Activated T-helper 17 cell treated with anti-CD3 and anti-CD28 coated beads, Interleukin-2, amount 50 U/mL, for 72 hours (primary cell): ENCODE results near the gene TCF12. TPM values are rescaled to one million over a fixed set of nuclear protein-coding genes. Genes with fewer than 3 reads are reported as not detected.

Experiments used
- ATAC-seq: fragments of 150-1000 bp; cut with Tn5 transposase; replicated peaks from 2 replicates; pipeline ENCODE4 v1.10.0; 2021; ENCODE audit warnings: mild to moderate bottlenecking, moderate library complexity
- H3K27ac Mint-ChIP-seq: one replicate; pipeline ENCODE4 v1.8.0; 2022; ENCODE audit warnings: mixed read lengths
- H3K27me3 Mint-ChIP-seq: one replicate; pipeline ENCODE4 v1.8.0; 2022; ENCODE audit warnings: mixed read lengths
- H3K36me3 Mint-ChIP-seq: one replicate; pipeline ENCODE4 v1.8.0; 2022; ENCODE audit warnings: low read depth, mild to moderate bottlenecking, mixed read lengths
- H3K4me1 Mint-ChIP-seq: one replicate; pipeline ENCODE4 v1.8.0; 2022; ENCODE audit warnings: mixed read lengths
- H3K4me3 Mint-ChIP-seq: one replicate; pipeline ENCODE4 v1.8.0; 2022; ENCODE audit warnings: mild to moderate bottlenecking, mixed read lengths
- H3K9me3 Mint-ChIP-seq: one replicate; pipeline ENCODE4 v1.8.0; 2022; ENCODE audit warnings: mixed read lengths
- total RNA-seq, 2 donors: library from RNA; stranded (reverse); gene quantifications; one replicate each; pipeline ENCODE4 v1.2.3, GENCODE V29; 2022

The TCF12 gene
- total RNA-seq, 2 donors from 2014 or later = 48.3 to 74.2 TPM

GRCh38 chr15:57205027-57205855, 286.8 kb downstream of the TCF12 start:
- H3K27me3 Mint-ChIP-seq = no peaks in the 10 kb centered on the region

GRCh38 chr15:57205996-57206395, 287.6 kb downstream of the TCF12 start:
- ATAC-seq = no peak
- Mint-ChIP-seq H3K4me1 (peaks cover 3% of the 10 kb centered on the region), H3K27me3 (no peaks in the 10 kb centered on the region), H3K9me3 (no peaks in the 10 kb centered on the region), H3K27ac (no peak overlapping the region), H3K4me3 (no peak overlapping the region), H3K36me3 (peaks cover 6% of the 10 kb centered on the region)

More at GRCh38 chr15:57205027-57205855, 286.8 kb downstream of the TCF12 start:
- Mint-ChIP-seq H3K27ac (no peak overlapping the region), H3K4me3 (no peak overlapping the region), H3K36me3 (peaks cover 6% of the 10 kb centered on the region), H3K4me1 (peaks cover 3% of the 10 kb centered on the region), H3K9me3 (no peaks in the 10 kb centered on the region)
- no peak for ATAC-seq

- Mint-ChIP-seq H3K4me1 (peaks cover 8% of the 10 kb centered on the region), H3K27me3 (no peaks in the 10 kb centered on the region), H3K27ac (no peak overlapping the region), H3K4me3 (no peak overlapping the region), H3K36me3 (no peaks in the 10 kb centered on the region), H3K9me3 (no peaks in the 10 kb centered on the region)
- no peak for ATAC-seq
Measured at GRCh38 chr15:57213862-57214261, 295.4 kb downstream of the TCF12 start.

- H3K27ac Mint-ChIP-seq = no peak overlapping the region
- H3K4me3 Mint-ChIP-seq = no peak overlapping the region
- H3K27me3 Mint-ChIP-seq = no peaks in the 10 kb centered on the region
- ATAC-seq = no peak
- peaks cover 9% of the 10 kb centered on the region for H3K4me1 Mint-ChIP-seq
- no peaks in the 10 kb centered on the region for H3K9me3 Mint-ChIP-seq
- no peaks in the 10 kb centered on the region for H3K36me3 Mint-ChIP-seq
Measured at GRCh38 chr15:57215326-57215725, 296.9 kb downstream of the TCF12 start.

GRCh38 chr15:57215881-57216280, 297.4 kb downstream of the TCF12 start:
- peaks cover 9% of the 10 kb centered on the region for H3K4me1 Mint-ChIP-seq

GRCh38 chr15:57216288-57216687, 297.8 kb downstream of the TCF12 start:
- no peaks in the 10 kb centered on the region for H3K27me3 Mint-ChIP-seq
- no peaks in the 10 kb centered on the region for H3K9me3 Mint-ChIP-seq
- H3K27ac Mint-ChIP-seq = no peak overlapping the region
- H3K4me3 Mint-ChIP-seq = no peak overlapping the region
- no peaks in the 10 kb centered on the region for H3K36me3 Mint-ChIP-seq
- peaks cover 9% of the 10 kb centered on the region for H3K4me1 Mint-ChIP-seq
- peak; percentile 37 for ATAC-seq

More at GRCh38 chr15:57215881-57216280, 297.4 kb downstream of the TCF12 start:
- Mint-ChIP-seq H3K36me3 (no peaks in the 10 kb centered on the region), H3K4me3 (no peak overlapping the region), H3K27me3 (no peaks in the 10 kb centered on the region), H3K27ac (no peak overlapping the region), H3K9me3 (no peaks in the 10 kb centered on the region)
- no peak for ATAC-seq

- no peak for ATAC-seq
- H3K27ac Mint-ChIP-seq = no peak overlapping the region
- no peak overlapping the region for H3K4me3 Mint-ChIP-seq
- H3K27me3 Mint-ChIP-seq = no peaks in the 10 kb centered on the region
- H3K36me3 Mint-ChIP-seq = no peaks in the 10 kb centered on the region
- no peaks in the 10 kb centered on the region for H3K9me3 Mint-ChIP-seq
- H3K4me1 Mint-ChIP-seq = peaks cover 9% of the 10 kb centered on the region
Measured at GRCh38 chr15:57217778-57218598, 299.5 kb downstream of the TCF12 start.

- no peaks in the 10 kb centered on the region for H3K27me3 Mint-ChIP-seq
- H3K27ac Mint-ChIP-seq = no peak overlapping the region
- H3K4me1 Mint-ChIP-seq = peaks cover 9% of the 10 kb centered on the region
- H3K4me3 Mint-ChIP-seq = no peak overlapping the region
- no peaks in the 10 kb centered on the region for H3K36me3 Mint-ChIP-seq
- H3K9me3 Mint-ChIP-seq = no peaks in the 10 kb centered on the region
- ATAC-seq = no peak
Measured at GRCh38 chr15:57218826-57219576, 300.6 kb downstream of the TCF12 start.

- H3K4me3 Mint-ChIP-seq = no peak overlapping the region
- ATAC-seq = no peak
- H3K27ac Mint-ChIP-seq = no peak overlapping the region
- no peaks in the 10 kb centered on the region for H3K9me3 Mint-ChIP-seq
- H3K36me3 Mint-ChIP-seq = no peaks in the 10 kb centered on the region
- peaks cover 9% of the 10 kb centered on the region for H3K4me1 Mint-ChIP-seq
- no peaks in the 10 kb centered on the region for H3K27me3 Mint-ChIP-seq
Measured at GRCh38 chr15:57220205-57220604, 301.8 kb downstream of the TCF12 start.

- Mint-ChIP-seq H3K27me3 (no peaks in the 10 kb centered on the region), H3K4me1 (peaks cover 9% of the 10 kb centered on the region), H3K27ac (no peak overlapping the region), H3K36me3 (no peaks in the 10 kb centered on the region), H3K9me3 (no peaks in the 10 kb centered on the region), H3K4me3 (no peak overlapping the region)
- ATAC-seq = no peak
Measured at GRCh38 chr15:57221134-57221533, 302.7 kb downstream of the TCF12 start.

GRCh38 chr15:57223345-57223744, 304.9 kb downstream of the TCF12 start:
- Mint-ChIP-seq H3K27ac (no peak overlapping the region), H3K36me3 (no peaks in the 10 kb centered on the region), H3K9me3 (no peaks in the 10 kb centered on the region), H3K27me3 (no peaks in the 10 kb centered on the region), H3K4me1 (peaks cover 12% of the 10 kb centered on the region), H3K4me3 (no peak overlapping the region)
- ATAC-seq = no peak

- no peak overlapping the region for H3K27ac Mint-ChIP-seq
- no peaks in the 10 kb centered on the region for H3K9me3 Mint-ChIP-seq
- peaks cover 12% of the 10 kb centered on the region for H3K4me1 Mint-ChIP-seq
- H3K36me3 Mint-ChIP-seq = no peaks in the 10 kb centered on the region
- no peak for ATAC-seq
- H3K4me3 Mint-ChIP-seq = no peak overlapping the region
- no peaks in the 10 kb centered on the region for H3K27me3 Mint-ChIP-seq
Measured at GRCh38 chr15:57223887-57224286, 305.4 kb downstream of the TCF12 start.

- Mint-ChIP-seq H3K9me3 (no peaks in the 10 kb centered on the region), H3K4me1 (peaks cover 8% of the 10 kb centered on the region), H3K27me3 (no peaks in the 10 kb centered on the region), H3K4me3 (no peak overlapping the region), H3K36me3 (no peaks in the 10 kb centered on the region), H3K27ac (no peak overlapping the region)
- ATAC-seq = no peak
Measured at GRCh38 chr15:57224664-57225063, 306.2 kb downstream of the TCF12 start.

GRCh38 chr15:57227166-57227565, 308.7 kb downstream of the TCF12 start:
- Mint-ChIP-seq H3K27ac (no peak overlapping the region), H3K4me1 (peaks cover 8% of the 10 kb centered on the region), H3K4me3 (no peak overlapping the region), H3K27me3 (no peaks in the 10 kb centered on the region), H3K36me3 (peaks cover 6% of the 10 kb centered on the region), H3K9me3 (no peaks in the 10 kb centered on the region)
- no peak for ATAC-seq
